HG03175 (cell line): Measurements from ENCODE around the gene PCDH9.

Experiments
- ATAC-seq: cut with Tn5 transposase; IDR thresholded peaks from one replicate; pipeline ENCODE4 v1.9.1; 2021; ENCODE audit warnings: mild to moderate bottlenecking, moderate library complexity; ENCODE audit not compliant: unreplicated experiment

PCDH9 gene

DNA sequence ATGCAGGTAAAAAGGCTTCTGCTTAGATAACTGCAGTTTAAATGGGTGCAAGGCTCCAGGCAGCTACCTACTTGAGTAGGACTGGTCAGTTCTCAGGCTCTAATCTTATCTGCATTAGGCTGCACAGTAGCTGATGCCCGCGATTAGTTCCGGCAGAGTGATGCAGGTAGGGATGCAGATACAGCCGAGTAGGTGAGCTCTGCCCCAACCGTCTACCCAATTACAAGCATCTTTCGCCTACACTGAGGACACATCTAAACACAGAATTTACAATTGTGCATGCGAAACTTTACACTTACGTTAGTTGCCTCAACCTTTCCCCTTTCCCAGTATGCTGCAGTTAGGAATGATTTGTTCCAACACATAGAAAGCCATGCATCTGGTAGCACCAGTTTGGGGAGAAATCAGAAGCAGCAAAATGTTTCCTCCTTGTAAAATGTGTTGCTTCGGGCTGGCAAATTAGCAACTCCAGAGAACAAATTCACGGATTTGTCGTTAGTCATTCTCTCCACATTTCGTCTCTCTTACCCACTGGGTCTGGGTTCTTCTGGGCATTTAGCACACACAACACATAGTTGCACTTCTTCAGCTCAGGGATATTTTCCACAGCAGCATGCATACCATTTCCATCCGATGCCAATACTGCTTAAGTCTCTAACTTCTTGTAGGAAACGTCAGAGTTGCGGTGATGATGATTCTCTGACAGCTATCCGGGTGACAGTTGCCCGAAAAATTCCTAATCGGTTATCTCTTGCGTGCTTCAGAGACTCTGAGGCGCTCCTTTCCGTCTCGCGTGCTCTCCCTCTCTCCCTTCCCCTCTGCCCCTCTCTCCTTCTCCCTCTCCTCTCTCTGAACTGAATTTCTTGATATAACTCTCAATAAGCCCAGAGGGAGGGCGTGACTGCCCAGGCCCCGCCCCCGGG lies at the start of gene PCDH9:
TSS of gene PCDH9 (minus strand) at position 856 of the 923 bp plus-strand sequence. CDS start 1,896 bp downstream, outside the sequence.
- ATAC-seq = no peak

GRCh38 chr13:67278235-67278634 lies 48.1 kb upstream of the PCDH9 start:
- no peak for ATAC-seq

GRCh38 chr13:67277581-67277980 lies 47.4 kb upstream of the PCDH9 start:
- no peak for ATAC-seq

DNA sequence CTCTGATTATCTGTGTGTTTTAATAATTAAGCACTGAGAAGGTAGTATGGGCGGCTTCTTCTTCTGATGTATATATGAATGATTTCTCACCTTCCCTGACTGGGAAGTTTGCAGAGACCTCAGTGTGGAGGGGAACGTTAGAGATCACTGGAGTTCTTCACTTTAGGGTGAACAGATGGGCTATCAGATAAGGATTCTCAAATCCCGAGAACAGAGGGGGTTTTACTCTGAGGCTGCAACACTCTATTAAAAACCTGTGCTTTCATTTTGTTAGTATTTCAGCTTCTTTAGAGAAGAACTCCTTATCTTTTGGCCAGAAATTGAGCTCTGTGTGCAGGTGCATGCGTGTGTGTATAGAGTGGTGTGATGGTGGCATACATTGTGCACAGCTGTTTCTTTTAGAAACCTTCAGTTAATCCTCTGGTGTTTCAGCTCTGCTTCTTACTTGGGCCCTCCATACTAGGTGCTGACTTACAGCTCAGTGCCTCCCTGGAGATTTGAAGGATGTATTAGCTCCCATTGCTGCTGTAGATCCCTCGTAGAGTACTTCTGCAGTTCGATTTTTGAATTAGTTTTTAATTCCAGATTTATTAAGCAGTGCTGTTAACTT lies 45.3 kb upstream of the PCDH9 start:
- ATAC-seq = no peak

DNA sequence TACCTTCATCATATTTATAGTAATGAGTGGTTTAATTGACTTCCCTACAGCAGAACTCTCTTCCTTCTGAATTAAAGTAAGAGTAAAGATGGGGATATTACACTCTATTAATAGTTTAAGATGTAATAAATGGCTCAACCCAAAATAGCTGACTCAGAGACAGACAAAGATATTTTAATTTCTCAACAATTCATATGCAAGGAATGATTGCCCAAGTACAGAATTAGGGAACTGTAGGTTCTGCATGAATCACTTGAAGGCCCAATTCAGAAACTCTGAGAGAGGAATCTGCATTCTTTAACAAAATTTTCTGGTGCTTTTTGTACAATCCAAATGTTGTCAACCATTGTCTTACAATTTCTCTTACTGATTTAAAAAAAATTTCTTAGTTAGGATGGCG lies 42.9 kb upstream of the PCDH9 start:
- no peak for ATAC-seq

DNA sequence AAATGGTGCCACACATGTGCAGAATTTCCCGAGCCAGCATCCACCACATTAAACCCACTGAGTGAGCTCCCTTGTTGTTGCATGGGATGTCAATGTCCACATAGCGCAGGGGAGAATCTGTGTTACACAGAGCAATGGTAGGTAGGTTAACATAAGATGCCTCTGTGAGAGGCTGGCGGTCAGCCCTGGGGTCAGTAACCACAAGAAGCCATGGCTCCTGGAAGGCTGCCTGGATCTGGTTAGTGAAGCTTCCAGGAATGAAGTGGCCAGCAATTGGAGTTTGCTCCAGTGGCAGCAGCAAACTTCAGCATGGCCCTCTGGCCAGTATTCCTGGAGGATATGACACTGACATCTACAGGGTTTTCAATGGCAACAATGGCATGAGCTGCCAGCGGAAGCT lies 37.0 kb upstream of the PCDH9 start:
- ATAC-seq = no peak

- ATAC-seq = no peak
These were observed 29.1 kb upstream of the PCDH9 start for GRCh38 chr13:67259208-67259607.

- ATAC-seq = no peak
These were observed 28.3 kb upstream of the PCDH9 start for GRCh38 chr13:67258482-67258881.

GRCh38 chr13:67238861-67239260 lies 8.7 kb upstream of the PCDH9 start:
- ATAC-seq = no peak

DNA sequence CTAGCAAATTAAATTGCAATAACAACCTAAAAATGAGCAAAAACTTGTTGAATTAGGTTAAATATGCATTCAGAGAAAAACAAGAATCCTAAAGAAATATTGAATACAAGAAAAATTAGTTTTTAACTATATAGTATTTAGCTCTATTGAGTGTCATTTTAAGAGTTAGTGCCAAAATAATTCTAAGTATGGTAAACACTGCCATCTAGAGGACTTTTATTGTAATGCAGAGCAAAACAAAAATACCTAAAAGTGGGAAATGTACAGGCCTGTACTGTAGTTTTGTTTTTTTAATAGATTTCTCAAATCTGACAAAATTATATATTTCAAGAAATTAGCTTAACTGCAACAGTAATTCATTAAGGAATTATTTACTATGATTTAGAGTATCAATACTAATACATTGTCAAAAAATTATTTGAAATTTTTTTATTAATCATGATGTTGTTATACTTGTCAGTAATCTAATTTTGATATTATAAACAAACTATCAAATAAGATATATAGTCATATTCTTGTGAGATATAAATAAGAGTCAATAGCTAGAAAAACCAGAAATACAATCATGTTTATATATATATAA lies 8.2 kb upstream of the PCDH9 start:
- peak; percentile 80 for ATAC-seq

DNA sequence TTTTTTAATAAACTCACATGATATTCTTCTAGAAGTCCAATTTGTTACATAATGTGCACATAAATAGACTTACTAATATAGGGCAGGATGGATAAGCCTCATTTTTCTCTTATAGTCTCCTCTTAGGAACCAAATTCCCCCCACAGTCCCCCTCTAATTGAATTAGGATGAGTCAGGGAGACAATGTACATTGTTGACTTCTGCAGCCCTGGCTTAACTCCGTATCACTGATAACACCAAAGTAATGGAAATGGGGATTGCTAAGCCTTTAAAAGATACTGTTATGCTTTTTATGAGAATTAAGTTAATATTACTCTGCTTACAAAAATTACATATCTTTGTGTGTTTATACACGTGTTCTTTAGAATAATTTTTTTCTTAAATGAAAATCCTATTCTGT lies 5.1 kb upstream of the PCDH9 start:
- ATAC-seq = no peak

- ATAC-seq = no peak
These were observed 2.2 kb upstream of the PCDH9 start for GRCh38 chr13:67232384-67232783.

DNA sequence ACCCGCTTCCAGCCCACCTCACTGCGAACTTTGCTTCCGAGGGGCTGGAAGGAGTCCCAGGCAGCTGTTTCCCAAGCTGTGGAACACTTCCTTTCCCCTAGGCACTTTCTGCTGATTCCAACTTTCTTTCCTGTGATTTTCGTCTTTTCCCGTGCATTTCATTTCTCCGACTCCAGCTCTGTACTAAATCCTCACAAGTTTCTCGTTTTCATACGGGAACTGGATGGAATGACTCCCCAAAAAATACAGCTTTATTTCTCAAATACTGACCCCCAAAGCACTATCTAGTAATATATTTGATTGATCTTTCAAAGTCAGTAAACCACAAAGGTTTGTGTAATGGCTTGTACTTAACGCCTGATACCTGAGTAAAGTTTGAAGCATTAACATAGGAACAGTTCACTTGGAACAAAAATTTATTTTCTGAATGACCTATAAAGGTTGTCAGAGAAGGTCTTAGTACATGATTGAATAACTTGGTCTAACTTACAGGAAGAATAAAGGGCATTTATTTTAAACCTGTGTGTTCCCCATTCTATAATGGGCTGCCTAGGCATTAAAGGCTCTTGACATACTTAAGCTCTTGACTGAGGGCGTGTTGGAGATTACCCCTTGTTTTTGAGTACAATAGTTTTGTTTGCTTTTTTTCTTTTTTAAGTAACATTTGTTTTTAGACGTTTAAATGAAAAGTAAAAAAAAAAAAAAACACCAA lies 1.3 kb upstream of the PCDH9 start:
- no peak for ATAC-seq

DNA sequence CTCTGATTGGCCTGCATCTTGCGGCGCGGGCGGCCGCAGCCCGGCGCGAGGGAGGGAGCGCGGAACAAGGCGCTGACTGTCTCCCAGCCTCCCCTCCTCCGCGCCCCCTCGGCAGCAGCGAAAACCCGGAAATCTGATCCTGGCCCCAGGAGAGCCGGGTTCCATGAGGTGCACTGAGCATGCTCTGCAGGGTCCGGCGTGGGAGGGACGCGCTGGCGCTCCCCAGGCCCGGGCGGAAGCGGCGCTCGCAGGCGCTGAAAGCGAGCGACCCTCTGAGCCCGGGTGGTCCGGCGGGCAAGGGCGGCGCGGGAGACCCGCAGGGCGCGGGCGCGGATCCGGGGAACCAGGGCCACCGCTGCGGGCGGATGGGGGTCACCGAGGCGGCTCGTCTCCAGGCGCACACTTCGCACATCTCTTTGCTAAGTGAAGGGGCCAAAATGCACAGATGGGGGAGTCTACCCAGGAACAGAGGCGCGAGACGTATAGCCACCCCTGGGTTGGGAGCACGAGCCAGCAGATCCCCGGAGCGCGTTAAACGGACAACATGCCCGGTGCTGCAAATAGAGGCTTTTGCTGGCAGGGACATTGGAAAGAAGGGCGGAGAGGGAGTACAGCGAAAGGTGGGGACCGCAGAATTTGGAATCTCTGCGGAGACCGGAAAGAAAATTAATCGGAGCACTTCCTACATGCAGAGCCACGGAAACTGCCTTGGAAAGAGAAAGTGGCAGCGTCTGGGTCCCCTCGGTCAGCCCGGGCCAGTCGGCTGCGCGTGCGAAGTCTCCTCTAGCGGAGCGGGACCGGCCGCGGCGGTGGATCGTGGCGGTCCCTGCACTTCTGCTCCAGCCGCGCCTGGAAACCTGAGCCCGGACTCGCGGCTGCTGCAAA lies 510 bp upstream of the PCDH9 start:
- peak; percentile 98 for ATAC-seq

DNA sequence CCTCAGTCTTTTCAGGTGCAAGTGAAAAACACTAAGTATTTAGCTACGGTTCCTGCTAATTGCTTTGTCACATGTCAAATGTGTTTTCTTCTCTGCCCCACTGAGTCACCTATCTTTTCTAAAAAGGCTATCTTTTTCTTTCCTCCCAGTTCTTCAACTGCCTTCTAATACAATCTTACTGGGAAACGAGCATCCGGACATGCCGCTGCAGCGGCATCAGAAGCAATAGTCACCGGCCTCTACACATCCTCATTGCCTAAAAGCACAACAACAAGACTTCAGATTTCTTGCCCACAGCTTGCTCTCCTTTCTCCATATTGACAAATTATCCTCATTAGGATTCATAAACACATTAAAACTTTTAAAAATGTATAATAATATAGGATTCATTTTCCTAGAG lies 1.2 kb downstream of the PCDH9 start:
- ATAC-seq = no peak

- no peak for ATAC-seq
These were observed 2.1 kb downstream of the PCDH9 start for GRCh38 chr13:67228031-67228430.

GRCh38 chr13:67227131-67227983 lies 2.8 kb downstream of the PCDH9 start:
- no peak for ATAC-seq

DNA sequence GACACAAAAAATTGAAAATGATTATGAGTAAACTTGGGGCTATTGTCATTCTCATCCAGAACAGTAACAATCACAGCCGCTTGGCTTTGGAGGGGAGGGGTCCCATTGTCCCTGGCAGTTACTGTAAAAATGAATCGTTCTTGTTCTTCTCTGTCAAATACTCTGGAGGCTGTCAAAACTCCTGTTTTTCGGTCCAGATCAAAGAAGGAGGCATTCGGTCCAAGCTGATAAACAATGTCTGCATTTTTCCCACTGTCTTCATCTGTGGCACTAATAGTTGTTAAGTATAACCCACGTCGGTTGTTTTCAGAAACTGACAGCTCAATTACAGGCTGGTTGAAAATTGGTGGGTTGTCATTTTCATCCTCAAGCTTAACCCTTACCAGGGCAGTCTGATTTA lies 3.4 kb downstream of the PCDH9 start:
- no peak for ATAC-seq
